ENCODE data around the gene BUD31.

The BUD31 gene

GRCh38 chr7:99457050-99457649 lies 48.4 kb downstream of the BUD31 start:
- no peak overlapping the region for H3K27ac ChIP-seq
- TF ChIP-seq, protein P1, sequence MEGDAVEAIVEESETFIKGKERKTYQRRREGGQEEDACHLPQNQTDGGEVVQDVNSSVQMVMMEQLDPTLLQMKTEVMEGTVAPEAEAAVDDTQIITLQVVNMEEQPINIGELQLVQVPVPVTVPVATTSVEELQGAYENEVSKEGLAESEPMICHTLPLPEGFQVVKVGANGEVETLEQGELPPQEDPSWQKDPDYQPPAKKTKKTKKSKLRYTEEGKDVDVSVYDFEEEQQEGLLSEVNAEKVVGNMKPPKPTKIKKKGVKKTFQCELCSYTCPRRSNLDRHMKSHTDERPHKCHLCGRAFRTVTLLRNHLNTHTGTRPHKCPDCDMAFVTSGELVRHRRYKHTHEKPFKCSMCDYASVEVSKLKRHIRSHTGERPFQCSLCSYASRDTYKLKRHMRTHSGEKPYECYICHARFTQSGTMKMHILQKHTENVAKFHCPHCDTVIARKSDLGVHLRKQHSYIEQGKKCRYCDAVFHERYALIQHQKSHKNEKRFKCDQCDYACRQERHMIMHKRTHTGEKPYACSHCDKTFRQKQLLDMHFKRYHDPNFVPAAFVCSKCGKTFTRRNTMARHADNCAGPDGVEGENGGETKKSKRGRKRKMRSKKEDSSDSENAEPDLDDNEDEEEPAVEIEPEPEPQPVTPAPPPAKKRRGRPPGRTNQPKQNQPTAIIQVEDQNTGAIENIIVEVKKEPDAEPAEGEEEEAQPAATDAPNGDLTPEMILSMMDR (conservative IDR thresholded peaks at IDR 0.05): no peak

- H3K27ac ChIP-seq: no peak overlapping the region
- TF ChIP-seq, protein P1 (conservative IDR thresholded peaks at IDR 0.05): no peak
Observed at GRCh38 chr7:99457650-99458493, 49.1 kb downstream of the BUD31 start.

GRCh38 chr7:99459087-99459486 lies 50.3 kb downstream of the BUD31 start:
- TF ChIP-seq, protein P1 (conservative IDR thresholded peaks at IDR 0.05): peak; percentile 37
- H3K27ac ChIP-seq: no peak overlapping the region

- H3K27ac ChIP-seq: peak overlapping the region; percentile 9; the same call in 1 of the 2 replicates
- TF ChIP-seq, protein P1 (conservative IDR thresholded peaks at IDR 0.05): no peak
Observed at GRCh38 chr7:99460651-99461050, 51.9 kb downstream of the BUD31 start.

DNA sequence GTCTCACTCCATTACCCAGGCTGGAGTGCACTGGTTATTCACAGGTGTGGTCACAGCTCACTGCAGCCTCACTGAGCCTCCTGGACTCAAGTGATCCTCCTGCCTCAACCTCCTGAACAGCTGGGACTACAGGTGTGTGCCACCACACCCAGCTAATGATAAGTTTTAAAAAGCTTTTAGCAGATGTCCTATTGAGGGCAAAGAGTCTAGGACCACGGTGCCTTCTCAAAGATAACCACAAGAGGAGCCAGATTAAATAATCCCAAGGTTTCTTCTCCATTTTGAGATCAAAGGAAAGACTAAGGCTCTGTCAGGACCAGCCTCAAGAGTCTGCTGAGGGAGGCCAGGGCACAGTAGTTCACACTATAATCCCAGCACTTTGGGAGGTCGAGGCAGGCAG lies 52.5 kb downstream of the BUD31 start:
- no peak overlapping the region; the same call in 1 of the 2 replicates for H3K27ac ChIP-seq
- TF ChIP-seq, protein P1 (conservative IDR thresholded peaks at IDR 0.05): peak; percentile 28

DNA sequence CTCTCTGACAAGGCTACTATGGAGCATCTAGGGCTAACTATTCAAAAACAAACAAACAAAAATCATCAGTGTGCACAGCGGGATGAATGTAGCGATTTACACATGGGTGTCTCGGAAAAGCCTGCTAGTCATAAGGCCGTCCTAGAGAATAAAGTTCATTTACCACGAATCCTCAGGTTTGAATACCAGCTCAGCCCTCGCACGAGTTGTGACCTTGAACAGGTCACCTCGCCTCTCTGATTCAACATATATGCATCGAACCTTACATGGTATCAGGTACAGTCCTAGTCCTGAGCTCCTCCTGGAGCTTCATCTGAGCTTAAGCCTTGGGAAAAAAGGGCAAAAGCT lies 56.6 kb downstream of the BUD31 start:
- TF ChIP-seq, protein P1 (conservative IDR thresholded peaks at IDR 0.05): no peak

DNA sequence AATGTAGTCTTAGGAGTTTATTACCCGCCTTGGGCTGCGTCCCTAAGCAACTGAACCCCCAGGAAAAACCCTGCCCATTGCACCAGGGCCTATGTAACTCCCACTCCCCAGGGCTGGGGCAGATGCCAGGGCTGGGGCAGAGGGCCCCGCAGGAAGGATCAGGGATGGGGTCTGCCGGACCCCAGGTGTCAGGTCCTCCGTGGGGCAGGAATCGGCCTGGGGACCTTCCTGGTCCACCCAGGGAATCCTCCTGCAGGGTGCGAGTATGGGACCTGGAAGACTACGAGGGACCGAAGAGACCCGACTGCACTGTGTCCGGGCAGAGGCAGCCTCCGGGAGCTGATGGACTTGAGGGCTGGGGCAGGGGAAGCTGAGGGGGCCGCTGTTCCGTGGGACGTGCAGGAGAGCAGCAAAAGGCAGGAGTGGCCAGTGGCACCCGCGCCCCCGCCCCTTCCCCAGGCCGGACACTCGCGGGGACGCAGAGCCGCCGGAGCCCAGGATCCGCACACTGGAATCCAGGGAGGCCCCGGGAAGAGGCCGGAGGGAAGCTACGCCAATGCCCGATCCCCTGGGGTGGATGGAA lies 59.7 kb downstream of the BUD31 start:
- TF ChIP-seq, protein P1 (conservative IDR thresholded peaks at IDR 0.05): no peak
- H3K27ac ChIP-seq: no peak overlapping the region

More for the DNA sequence above, 56.6 kb downstream of the BUD31 start:
- H3K27ac ChIP-seq: peak overlapping the region; percentile 91
